Sigmoid colon (tissue), 7 donors: ENCODE results near the gene SYMPK. TPM values are rescaled to one million over a fixed set of nuclear protein-coding genes. Genes with fewer than 3 reads are reported as not detected.
A peak's percentile ranks its signal among the peaks of the same experiment; 100 is the strongest.

Experiments used
- DNase-seq: peaks from one replicate; pipeline ENCODE4 v3.0.0-alpha.2; 2019
- H3K27ac ChIP-seq, 4 donors: fragments of 200-600 bp; sonication (generic); one replicate each; pipeline ENCODE4 v1.5.1; 2016 to 2019; ENCODE audit warnings: mild to moderate bottlenecking in 1 of 4
- H3K27me3 ChIP-seq, 3 donors: fragments of 200-600 bp; sonication (generic); one replicate each; pipeline ENCODE4 v1.5.1; 2019; ENCODE audit warnings: mild to moderate bottlenecking in 1 of 3
- H3K36me3 ChIP-seq, 4 donors: fragments of 200-600 bp; sonication (generic); one replicate each; pipeline ENCODE4 v1.5.1; 2016 to 2019
- H3K4me1 ChIP-seq, 4 donors: fragments of 200-600 bp; sonication (generic); one replicate each; pipeline ENCODE4 v1.5.1; 2017 to 2019
- H3K4me3 ChIP-seq, 4 donors: fragments of 200-600 bp; sonication (generic); one replicate each; pipeline ENCODE4 v1.5.1; 2017 to 2019; ENCODE audit warnings: mild to moderate bottlenecking in 2 of 4, moderate library complexity in 1 of 4
- H3K9me3 ChIP-seq, 4 donors: fragments of 200-600 bp in 3 of 4; sonication (generic) in 3 of 4; one replicate each; pipeline versions ENCODE4 v1.5.1 to v1.6.1; 2013 to 2019
- EP300 ChIP-seq, 4 donors: sonication (generic); formaldehyde crosslinking; IDR thresholded peaks; one replicate each; pipeline ENCODE4 v1.6.1; 2017; ENCODE audit warnings: antibody characterized with exemption in 4 of 4
- POLR2A ChIP-seq, 2 donors: fragments of 450-650 bp; IDR thresholded peaks; one replicate each; pipeline ENCODE4 v1.6.1; 2016; ENCODE audit warnings: antibody characterized with exemption in 2 of 2, mild to moderate bottlenecking in 2 of 2, moderate library complexity in 2 of 2
- POLR2AphosphoS5 ChIP-seq, 4 donors: sonication (generic); formaldehyde crosslinking; IDR thresholded peaks; one replicate each; pipeline ENCODE4 v1.6.1; 2017; ENCODE audit warnings: antibody characterized with exemption in 4 of 4
- WGBS, 2 donors: extraction: QIAGEN DNeasy Blood & Tissue Kit; methylation state at CpG; one replicate each; pipeline ENCODE4 v1.1.7; 2013; 5-methylcytosine and 5-hydroxymethylcytosine counted together
- intact Hi-C: fragments of 100-400 bp; cut with DNase I; formaldehyde crosslinking; loops from one replicate; pipeline ENCODE4 v1.15.1; 2023
- polyA plus RNA-seq, 3 donors: library from polyadenylated mRNA; stranded (reverse); fragments of 200-250 nt; gene quantifications; one replicate each; pipeline ENCODE4 v1.2.3, GENCODE V29; 2013
- total RNA-seq, 4 donors: library from RNA; depleted of rRNA; stranded (reverse); fragments of >200 nt; gene quantifications; one replicate each; pipeline ENCODE4 v1.1.0, GENCODE V29; 2016
- TF ChIP-seq, protein P1 (sequence below), 4 experiments: fragments of 450-650 bp in 3 of 4; fragments of 200-600 bp in 1 of 4; IDR thresholded peaks; one replicate each; pipeline ENCODE4 v1.5.1; 2016 to 2019; ENCODE audit warnings: antibody characterized with exemption in 4 of 4, mild to moderate bottlenecking in 3 of 4, moderate library complexity in 2 of 4
- donor health status: healthy with polysubstance abuse.
- donor health status: Bipolar disorder and iron deficiency.
- donor health status: healthy.

The SYMPK gene
- total and polyA plus RNA-seq, 7 donors, result 18.2 to 84.4 (median 28.5) TPM

DNA sequence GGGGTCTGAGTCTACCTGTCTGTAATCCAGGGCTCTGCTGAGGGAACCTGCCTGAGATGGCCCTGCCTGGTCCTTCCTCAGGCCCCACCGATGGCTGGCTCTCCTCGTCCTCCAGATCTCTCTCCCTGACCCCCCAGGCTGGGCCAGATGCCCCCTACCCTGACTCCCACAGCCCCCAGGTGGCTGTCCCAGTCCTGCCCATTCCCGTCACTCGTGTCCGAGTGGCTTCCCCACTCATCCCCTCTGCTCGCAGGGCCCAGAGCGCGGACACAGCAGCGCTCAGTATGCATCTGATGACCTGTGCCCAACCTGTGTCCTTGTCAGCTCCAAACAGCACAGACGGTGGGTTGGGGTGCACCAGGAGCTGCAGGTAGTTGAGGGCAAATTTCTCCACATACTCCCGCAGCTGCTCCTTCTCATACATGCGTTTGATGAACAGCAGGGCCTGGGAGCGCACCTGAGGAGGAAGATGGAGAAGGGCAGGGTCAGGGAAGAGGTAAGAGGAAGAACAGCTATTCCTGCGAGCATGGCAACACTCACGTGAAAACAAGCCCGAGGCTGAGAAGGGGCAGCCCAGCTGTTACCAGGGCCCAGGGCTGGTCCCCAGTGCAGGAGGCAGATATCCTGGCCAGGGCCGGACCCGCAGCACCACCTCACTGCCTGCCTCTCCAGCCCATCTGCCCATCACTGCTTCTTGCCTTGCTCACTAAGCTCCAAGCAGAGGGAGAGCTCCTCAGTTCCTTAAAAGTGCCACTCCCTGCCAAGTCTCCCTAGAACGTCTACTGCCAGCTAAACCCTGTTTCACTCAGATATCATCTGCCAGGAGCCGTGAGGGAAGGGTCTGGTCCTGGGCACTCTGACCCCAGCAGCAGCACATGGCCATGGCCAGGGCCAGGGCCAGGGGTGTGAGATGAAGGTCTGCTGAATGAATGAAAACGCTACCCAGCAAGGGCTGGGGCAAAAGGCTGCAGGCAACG is 36.7 kb downstream of the SYMPK start:
- no peak overlapping the region for H3K27ac ChIP-seq
- peaks cover 0 to 8% (median 0%) of the 10 kb centered on the region in 4 donors for H3K4me1 ChIP-seq
- no peak overlapping the region for H3K4me3 ChIP-seq
- no peak for TF ChIP-seq EP300 (IDR thresholded peaks at IDR 0.05)
- TF ChIP-seq, protein P1, sequence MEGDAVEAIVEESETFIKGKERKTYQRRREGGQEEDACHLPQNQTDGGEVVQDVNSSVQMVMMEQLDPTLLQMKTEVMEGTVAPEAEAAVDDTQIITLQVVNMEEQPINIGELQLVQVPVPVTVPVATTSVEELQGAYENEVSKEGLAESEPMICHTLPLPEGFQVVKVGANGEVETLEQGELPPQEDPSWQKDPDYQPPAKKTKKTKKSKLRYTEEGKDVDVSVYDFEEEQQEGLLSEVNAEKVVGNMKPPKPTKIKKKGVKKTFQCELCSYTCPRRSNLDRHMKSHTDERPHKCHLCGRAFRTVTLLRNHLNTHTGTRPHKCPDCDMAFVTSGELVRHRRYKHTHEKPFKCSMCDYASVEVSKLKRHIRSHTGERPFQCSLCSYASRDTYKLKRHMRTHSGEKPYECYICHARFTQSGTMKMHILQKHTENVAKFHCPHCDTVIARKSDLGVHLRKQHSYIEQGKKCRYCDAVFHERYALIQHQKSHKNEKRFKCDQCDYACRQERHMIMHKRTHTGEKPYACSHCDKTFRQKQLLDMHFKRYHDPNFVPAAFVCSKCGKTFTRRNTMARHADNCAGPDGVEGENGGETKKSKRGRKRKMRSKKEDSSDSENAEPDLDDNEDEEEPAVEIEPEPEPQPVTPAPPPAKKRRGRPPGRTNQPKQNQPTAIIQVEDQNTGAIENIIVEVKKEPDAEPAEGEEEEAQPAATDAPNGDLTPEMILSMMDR (IDR thresholded peaks at IDR 0.05), result no peak
- TF ChIP-seq POLR2AphosphoS5 (IDR thresholded peaks at IDR 0.05), result no peak
- no peak for TF ChIP-seq POLR2A (IDR thresholded peaks at IDR 0.05)
- H3K27me3 ChIP-seq, result no peaks in the 10 kb centered on the region
- 86 to 94% methylated on average over 22 of the region's 22 CpGs for WGBS, 2 donors
- DNase-seq, result no peak
- H3K36me3 ChIP-seq, result peaks cover 45 to 97% (median 72%) of the 10 kb centered on the region in 4 donors
- intact Hi-C loops, result no loop called here
- H3K9me3 ChIP-seq, result no peaks in the 10 kb centered on the region

DNA sequence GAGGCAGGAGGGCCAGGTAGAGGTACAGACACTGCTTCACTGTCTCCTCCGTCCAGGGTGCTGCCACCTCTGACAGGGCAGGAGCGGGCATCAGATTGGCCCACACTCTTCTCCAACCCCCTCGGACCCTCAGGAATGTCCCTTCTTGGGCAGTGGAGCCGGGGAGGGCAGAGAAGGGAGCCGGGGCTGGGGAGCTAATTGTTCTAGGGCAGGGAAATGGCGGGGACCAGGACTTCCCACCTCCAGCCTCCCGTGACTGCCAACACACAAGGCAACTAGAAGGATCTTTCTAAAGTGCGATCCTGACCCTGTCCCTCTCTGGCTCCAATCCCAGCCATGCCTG is 37.7 kb downstream of the SYMPK start:
- no peak overlapping the region for H3K27ac ChIP-seq
- intact Hi-C loops, result no loop called here
- H3K9me3 ChIP-seq, result no peaks in the 10 kb centered on the region
- peaks cover 0 to 8% (median 0%) of the 10 kb centered on the region in 4 donors for H3K4me1 ChIP-seq
- 95 to 96% methylated on average over 8 of the region's 8 CpGs for WGBS, 2 donors
- no peak for DNase-seq
- no peak overlapping the region for H3K4me3 ChIP-seq
- H3K27me3 ChIP-seq, result no peaks in the 10 kb centered on the region
- H3K36me3 ChIP-seq, result peaks cover 43 to 97% (median 63%) of the 10 kb centered on the region in 4 donors
- TF ChIP-seq POLR2A (IDR thresholded peaks at IDR 0.05) (no peak), POLR2AphosphoS5 (IDR thresholded peaks at IDR 0.05) (no peak), EP300 (IDR thresholded peaks at IDR 0.05) (no peak)
- TF ChIP-seq, protein P1 (IDR thresholded peaks at IDR 0.05), result no peak

DNA sequence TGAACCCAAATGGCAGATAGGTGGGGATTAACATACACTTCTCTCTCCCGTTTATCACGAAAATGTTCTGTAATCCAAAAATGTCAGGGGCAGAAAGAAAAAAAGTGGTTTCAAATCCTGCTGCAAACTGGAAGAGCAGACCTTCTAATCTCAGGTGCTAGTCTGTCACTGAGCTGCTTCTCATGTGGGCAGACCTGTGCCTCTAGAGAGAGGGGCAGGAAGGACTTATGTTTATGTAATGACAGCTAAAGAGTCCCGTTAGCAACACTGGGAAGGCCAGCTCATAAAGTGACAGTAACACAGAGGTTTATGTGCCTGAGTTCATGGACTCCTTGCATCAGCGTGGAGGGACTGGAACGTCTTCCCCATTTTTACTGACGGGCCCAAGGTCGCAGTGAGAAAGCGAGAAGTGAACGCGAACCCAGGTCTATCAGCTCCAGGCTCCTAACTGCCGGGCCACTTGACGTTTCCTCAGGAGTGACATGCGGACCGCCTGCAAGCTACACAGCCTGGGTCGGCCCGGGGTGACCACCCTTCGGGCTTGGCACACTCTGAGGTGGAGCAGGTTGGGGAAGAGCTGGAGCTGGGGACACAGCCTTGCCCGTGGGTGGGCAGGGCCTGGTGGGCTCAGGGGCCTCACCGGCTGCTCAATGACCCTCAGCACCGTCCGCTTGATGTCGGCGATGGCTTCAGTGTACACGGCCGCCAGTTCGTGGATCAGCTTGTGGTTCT is 38.2 kb downstream of the SYMPK start:
- 83 to 88% methylated on average over 26 of the region's 26 CpGs for WGBS, 2 donors
- Histone ChIP-seq H3K4me1 (peaks cover 0 to 8% (median 0%) of the 10 kb centered on the region in 4 donors), H3K27me3 (no peaks in the 10 kb centered on the region), H3K4me3 (no peak overlapping the region), H3K36me3 (peaks cover 38 to 97% (median 58%) of the 10 kb centered on the region in 4 donors), H3K27ac (peak overlapping the region in 1 of 4 donors; percentile 18), H3K9me3 (no peaks in the 10 kb centered on the region)
- TF ChIP-seq POLR2A (IDR thresholded peaks at IDR 0.05), result no peak
- TF ChIP-seq, protein P1 (IDR thresholded peaks at IDR 0.05), result no peak
- TF ChIP-seq EP300 (IDR thresholded peaks at IDR 0.05), result no peak
- no peak for TF ChIP-seq POLR2AphosphoS5 (IDR thresholded peaks at IDR 0.05)
- DNase-seq, result no peak
- intact Hi-C loops, result no loop called here

DNA sequence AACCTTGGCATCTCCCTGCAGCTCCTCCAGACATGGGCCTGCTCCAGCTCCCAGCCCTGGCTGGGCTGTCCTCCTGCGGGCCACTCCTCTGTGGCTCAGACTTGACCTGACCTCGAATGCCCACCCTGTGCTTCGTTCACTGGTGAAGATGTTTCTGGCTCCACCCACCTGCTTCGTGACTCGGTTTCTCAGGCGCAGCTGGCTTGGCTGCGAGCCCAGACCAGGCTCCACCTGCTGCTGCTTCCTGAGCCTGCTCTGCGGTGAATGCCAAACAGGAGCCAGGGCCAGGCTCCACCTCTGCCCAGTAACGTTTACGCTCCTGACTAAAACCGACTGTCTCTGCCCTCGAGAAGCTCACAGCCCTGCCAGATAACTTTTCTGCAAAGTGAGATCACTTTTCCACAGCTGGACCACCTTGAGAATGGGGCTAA is 38.9 kb downstream of the SYMPK start:
- no peaks in the 10 kb centered on the region for H3K27me3 ChIP-seq
- H3K4me1 ChIP-seq, result peaks cover 0 to 8% (median 0%) of the 10 kb centered on the region in 4 donors
- H3K36me3 ChIP-seq, result peaks cover 31 to 93% (median 51%) of the 10 kb centered on the region in 4 donors
- intact Hi-C loops, result no loop called here
- no peak for TF ChIP-seq POLR2A (IDR thresholded peaks at IDR 0.05)
- no peak for TF ChIP-seq POLR2AphosphoS5 (IDR thresholded peaks at IDR 0.05)
- TF ChIP-seq, protein P1 (IDR thresholded peaks at IDR 0.05), result no peak
- no peak for TF ChIP-seq EP300 (IDR thresholded peaks at IDR 0.05)
- no peak overlapping the region for H3K4me3 ChIP-seq
- 17 to 66% methylated on average over 12 of the region's 12 CpGs for WGBS, 2 donors
- no peak for DNase-seq
- H3K27ac ChIP-seq, result peak overlapping the region in 1 of 4 donors; percentile 18
- no peaks in the 10 kb centered on the region for H3K9me3 ChIP-seq
